Embryonic facial prominence (tissue), 1 donor: Measurements from ENCODE around the gene GRXCR1.

ENCODE experiments used
- DNase-seq: peaks from one replicate; pipeline ENCODE4 v3.0.0-alpha.2; 2016; ENCODE audit errors: extremely low spot score

GRXCR1 gene

DNA sequence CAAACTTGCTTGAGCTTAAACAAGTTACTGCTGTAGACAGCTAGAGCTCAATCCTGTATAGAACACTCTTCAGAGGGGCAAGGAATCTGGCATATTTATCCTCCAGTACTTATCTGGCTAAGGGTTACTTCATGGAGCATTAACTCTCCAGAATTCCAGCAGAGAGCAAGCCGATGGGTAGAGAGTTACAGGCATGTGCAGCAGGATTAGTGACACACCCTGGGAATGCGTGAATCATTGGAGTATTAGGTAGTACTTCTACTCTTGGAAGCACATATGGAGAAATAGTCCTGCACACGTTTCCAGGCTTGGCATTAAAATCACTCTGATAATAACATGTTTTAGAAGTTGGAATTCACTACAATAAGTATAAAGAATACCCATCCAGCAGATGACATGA lies 35.4 kb downstream of the GRXCR1 start:
- DNase-seq, result no peak

DNA sequence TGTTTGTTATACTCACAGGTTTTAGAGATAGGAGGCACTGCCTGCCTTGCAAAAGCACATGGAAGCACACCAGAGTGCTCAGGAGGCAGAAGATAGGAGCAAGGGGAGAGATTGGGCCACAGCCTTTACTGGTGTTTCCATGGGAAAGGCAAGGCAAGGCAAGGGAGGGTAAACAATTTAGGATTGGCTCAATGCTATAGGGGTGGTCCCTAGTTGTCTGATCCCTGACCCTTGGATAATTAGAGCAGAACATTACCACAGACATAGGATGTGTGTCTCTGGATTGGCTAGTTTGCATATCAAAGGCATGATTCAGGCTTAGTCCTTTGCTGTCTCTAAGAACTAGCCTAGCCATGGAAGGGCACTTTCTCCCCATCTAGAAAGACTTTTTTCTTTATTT lies 36.1 kb downstream of the GRXCR1 start:
- no peak for DNase-seq

DNA sequence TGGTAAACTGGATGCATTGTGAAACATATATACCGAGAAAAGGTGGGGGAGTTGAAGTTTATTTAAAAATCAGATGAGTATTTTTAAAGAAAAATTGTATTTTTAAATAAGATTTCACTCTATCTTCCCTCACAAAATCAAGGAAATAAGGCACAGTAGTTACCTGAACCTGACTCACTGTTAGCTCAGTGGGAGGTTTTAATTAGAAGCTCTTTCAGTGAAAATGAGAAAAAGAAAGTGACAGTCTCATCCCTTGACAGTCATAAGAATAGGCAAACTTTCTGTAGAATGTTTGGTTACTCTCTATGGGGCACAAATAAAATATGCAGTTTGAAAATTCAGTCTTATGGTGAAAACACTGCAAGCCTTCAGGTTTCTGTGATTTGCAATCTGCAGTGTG lies 49.7 kb downstream of the GRXCR1 start:
- DNase-seq, result no peak

DNA sequence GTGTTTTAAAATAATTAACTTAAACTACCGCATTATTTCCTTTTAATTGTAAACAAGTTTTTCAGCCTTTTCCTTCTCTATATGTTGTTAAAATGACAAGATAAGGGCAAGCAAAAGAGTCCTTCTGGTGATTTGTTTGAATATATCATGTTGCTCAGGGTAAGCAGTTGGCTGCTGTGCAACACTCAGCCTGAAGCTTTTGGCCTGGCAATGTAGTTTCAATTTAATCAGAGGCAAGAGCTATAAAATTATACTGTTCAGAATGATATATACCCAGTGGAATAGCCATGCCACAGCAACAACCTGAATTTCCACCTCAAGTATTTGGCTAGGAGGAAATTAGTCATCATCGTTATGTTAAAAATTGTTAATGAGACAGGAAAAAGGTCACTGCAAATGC lies 53.4 kb downstream of the GRXCR1 start:
- DNase-seq, result no peak

DNA sequence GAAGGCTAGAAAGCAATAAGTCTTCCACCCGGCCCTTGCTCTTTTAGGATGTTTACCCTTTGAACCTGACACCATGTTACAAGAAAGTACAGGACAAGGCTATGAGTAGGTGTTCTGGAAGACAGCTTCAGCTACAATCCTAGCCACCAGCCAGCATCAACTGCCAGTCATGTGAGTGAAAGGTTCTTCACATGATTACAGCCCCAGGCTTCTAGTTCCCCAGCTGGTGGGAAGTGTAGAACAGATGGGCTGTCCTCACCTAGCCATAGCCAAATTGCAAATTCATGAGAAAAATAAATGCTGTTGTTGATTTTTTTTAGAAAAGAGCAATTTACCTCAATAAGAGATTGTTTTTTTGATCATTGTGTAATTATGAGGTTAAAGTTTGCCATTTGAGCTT lies 60.8 kb downstream of the GRXCR1 start:
- DNase-seq, result no peak

DNA sequence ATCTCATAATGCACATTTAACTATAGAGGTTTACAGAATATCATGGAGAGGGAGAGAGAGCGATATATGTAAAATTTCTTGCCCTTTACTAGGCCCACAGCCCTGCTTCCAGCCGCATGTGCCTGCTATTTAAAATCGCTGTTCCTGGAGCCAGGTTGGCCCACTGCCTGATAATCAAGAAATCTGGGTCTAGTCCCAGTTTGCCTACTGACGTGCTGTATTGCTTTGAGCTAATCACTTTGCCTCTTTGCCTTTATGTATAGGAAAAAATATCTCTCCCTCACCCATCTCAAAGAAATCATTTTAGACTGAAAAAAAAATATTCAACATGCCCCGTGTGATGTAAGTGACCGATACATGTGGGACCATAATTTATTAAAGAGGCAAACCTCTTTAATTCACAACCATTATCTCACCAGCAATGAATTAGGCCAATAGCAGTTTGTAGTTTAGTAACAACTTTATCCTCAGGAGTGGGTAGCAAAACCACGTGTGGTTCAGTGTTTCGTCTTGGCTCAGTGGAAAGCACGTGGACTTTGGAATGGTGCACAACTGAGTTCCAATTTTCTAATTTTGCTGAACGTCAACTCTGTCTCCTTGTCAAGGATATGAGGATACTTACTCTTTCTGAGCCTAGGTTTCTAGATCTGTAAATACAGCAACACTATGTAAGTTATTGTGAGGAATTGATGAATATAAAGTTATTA lies 62.6 kb downstream of the GRXCR1 start:
- DNase-seq, result peak; percentile 13

DNA sequence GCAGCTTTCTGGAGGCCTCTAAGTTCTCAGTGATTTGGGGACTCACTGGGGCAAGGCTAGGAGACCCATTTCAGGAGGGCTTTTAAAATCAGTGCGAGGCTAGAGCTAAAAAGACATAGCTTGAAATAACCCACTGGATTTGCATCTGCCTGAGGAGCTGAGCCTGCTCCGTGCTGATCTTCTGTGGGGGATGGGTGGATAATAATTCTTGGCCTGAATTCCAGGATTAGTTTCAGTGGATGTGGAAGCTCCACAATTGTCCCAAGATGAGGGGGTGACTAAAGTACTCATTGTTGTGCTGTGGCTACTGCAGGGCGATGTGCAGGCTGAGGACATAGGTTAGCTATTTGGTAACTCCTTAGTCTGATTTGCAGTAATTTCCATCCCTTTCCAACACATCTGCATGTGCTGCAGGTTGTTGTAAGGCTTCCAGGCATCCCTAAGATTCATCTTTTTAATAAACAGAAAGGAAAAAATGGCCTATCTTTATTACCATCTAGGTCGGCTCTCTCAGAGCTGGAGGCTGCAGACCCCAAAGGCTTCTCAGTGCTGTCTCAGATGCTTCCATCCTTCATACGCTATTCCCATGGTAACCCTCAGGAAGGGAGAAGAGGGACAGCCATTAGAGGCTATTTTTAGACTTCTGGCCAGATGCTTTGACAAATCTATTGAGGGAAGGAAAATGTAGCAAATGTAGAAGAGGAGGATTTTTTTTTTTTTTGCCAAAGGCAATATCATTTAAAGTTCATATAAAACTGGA lies 63.4 kb downstream of the GRXCR1 start:
- DNase-seq, result no peak

DNA sequence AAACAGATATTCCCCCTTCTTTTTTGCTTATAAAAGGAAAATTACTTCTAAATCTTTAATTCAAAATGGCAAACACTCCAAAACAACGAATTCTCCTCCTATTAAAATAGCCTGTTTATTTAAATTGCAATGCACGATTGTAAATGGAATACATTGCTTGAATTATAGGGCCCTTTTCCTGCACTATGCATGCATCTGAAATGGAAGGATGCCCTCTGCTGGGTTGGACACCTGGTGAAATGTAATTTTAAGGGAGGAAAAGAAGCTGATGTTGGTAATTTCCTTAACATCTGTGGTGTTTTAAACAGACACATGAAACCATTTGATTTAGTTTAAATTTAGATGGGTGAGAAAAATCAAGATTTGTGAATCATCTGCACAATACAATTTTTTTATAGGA lies 72.8 kb downstream of the GRXCR1 start:
- no peak for DNase-seq

DNA sequence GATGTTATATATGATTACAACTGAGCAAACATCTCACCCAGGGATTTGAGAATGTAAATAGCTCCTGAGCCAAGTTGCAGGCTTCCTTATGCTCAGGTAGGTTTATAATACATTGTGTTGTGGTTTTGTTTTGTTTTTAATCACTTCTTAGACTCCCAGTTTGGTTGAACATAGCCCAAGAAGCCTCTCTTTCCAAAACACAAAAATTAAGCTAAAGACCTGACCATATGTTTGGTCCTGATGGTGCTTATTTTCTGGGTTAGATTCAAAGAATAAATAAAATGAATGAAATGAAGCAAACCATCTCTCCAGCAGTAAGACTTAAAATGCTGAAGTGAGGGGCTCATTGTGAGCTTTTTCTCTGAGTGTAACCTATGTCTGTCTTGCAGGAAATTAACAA lies 93.5 kb downstream of the GRXCR1 start:
- no peak for DNase-seq

DNA sequence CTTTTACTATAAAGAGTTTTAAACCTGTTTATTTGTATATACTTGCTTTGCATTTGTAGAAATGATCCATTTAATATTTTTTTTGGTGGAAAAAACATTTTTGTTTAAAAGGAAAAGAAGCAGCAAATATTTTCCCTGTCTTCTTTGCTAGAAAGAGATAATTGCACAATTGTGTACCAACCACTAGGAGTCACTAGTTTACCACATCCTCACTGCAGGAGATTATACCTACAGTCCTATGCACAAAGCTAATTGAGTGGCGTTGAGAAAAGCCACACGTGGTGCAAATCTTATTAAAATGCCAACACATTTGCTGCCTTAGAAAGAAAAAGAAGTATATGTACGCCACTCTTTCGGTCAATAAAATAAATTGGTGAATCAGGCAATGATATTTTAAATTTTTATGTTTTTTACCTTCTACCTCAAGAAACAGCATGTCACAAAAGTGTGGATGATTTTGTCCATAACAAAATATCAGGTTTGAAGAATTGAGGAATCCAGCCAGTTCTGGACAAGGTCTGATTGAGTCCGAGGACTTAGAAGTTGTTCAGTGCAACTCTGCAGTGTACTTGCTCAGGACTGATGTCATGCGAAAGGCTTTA lies 102.9 kb downstream of the GRXCR1 start:
- DNase-seq, result no peak

DNA sequence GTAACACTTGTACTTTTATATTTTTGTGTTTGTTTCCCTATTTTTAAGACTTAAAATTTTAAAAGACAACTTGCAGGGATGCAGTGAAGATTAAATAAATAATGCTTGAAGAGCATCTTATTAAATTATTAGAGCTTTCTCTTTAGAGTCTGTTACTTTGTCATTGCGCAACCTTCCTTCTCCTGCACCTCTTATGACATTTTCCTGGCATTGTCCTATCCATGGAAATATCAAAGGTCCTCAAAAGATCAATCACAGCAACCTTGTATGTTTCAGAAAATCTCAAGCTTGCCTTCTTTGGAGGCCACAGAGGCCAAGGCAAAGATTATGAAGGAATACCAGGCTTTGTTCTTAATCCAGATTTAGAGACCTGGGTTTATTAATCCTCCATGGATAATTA lies 116.3 kb downstream of the GRXCR1 start:
- DNase-seq, result no peak

DNA sequence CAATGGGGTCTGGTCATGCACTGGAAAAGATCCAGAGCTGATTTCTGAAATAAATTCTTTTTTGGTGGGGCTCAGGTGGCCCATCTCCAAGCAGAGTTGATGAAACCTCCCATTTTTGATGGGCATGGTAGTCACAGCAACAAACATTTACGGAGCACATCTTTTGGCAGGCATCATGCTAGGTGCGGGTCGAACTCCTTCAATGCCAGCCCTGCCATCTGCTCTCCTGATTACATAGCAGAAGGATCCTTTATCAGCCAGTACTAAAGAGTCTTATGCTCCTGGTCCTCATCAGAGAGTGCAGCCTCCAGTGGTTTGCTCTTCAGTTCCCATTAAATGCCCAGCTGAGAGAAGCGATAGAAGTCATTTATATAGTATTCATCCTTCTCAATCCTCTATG lies 121.7 kb downstream of the GRXCR1 start:
- no peak for DNase-seq

DNA sequence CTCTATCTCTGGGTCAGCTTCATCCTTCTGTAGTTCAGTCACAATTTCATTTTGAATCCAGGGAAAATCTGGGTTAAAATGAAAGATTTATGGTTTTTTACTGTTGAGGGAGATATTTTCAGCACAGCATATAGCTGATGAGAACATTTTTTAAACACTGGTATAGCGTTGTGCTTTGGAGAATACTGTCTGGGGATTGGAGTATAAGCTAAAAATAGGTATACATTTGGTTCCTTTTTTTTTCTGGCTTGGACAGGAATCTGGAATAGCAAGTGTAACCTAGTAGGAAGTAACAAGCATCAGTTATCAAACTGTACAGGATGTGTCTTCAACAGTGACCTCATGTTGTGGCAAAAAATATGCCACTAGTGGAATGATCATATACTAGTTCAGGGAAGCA lies 149.1 kb downstream of the GRXCR1 start:
- DNase-seq, result no peak

DNA sequence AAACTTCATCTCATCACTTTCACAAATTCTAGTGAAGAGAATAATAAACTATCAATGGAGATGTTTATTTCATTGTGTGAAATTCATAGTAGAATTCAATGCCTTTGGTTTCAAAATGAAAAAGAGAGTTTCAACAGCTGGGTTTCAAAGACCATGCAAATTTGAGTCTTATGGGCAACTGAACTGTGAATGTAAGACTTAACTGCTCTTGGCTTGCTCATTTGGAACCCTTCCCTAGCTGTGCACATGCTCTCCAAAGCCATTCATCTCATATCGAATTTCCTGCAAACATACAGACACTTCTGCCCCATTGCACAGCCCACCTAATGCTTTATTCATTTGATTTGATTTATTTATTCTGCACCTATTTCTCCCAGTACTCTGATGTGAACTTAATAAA lies 154.5 kb downstream of the GRXCR1 start:
- DNase-seq, result no peak

DNA sequence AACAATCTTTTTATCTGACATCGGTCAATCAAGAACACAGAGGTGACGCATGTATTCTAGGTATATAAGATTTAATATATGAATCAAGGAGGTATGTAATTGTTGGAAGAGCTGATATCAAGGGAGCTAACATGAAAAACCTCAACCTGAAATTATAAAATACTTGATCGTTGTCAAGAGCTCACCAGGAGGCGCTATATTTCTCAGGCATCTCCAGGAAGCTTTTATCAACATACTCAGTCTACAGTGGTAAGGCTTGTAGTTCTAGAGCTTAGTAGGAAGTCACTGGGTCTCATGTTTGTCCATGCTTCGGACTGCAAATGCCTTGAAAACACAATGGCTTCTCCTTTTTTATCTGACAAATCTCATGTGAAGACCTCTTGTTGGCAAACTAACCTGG lies 156.1 kb downstream of the GRXCR1 start:
- no peak for DNase-seq

DNA sequence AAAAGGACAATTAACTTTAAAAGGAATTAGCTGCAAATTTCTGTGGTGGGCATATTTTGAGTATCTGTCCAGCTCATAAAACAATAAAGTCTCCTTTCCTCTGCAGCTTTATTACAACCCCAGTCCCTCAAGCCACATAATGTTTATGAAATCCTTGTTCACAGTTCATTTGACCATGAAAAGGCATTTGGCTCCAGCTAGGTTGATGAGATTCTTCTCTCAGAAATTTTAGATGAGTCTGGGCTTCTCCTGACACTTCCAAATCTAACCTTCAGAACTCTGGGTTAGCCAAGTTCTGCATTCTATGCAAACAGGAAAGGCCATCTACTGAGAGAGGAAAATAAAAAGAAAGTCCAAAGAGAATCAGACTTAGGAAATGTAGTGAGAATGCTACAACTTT lies 156.8 kb downstream of the GRXCR1 start:
- DNase-seq, result no peak

DNA sequence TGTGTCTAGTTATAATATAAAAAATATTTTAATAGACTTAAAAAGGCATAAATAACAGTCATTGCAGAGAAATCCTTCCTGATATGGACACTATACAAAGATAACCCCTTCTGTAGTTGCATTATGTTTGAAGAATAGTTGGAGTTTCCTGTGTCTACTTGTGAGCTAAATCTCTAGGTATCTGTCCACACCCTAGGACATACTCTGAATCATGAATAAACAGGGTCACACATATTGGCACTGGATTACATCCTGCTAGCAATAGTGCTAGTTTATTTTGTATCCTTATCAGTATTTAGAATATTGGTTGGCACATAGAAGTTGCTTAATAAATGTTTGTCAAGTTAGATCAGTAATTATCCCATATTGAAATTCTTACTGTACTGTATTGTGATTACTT lies 173.9 kb downstream of the GRXCR1 start:
- DNase-seq, result no peak

DNA sequence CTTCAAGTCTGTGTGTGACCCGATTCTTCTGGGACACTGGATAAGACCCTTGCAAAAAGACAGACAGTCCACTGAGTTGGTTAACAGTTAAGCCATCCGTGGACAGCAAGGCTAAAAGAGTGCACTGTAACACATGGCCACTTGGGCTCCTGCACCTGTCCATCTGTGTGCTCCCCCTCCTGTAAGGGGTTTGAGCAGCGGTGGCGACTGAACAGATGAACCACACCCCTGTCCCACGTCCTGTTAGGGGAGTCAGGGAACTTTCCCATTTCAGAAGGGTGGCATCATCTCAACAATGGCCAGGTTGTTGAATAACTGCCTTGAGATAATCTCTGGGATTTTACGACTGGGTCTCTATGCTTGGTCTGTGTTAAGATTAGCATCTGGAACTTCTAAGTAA lies 178.6 kb downstream of the GRXCR1 start:
- DNase-seq, result no peak
